Peyer's patch (tissue), 4 donors: Measurements from ENCODE around the gene TRIM9. TPM values are rescaled to one million over a fixed set of nuclear protein-coding genes. Genes with fewer than 3 reads are reported as not detected.
"Not testable (repeated sequence)": the region's sequence is repeated elsewhere in the genome, so short reads cannot be mapped to it uniquely, and the experiment has no call there.

Experiments used
- DNase-seq, 3 donors: peaks; one replicate each; pipeline ENCODE4 v3.0.0-alpha.2; 2017 to 2019
- H3K27ac ChIP-seq, 4 donors: fragments of 200-600 bp; sonication (generic); one replicate each; pipeline ENCODE4 v1.5.1; 2016 to 2019
- H3K27me3 ChIP-seq, 2 donors: fragments of 200-600 bp; sonication (generic); one replicate each; pipeline ENCODE4 v1.5.1; 2019
- H3K36me3 ChIP-seq, 3 donors: fragments of 200-600 bp; sonication (generic); one replicate each; pipeline ENCODE4 v1.5.1; 2016 to 2019
- H3K4me1 ChIP-seq, 4 donors: fragments of 200-600 bp; sonication (generic); one replicate each; pipeline ENCODE4 v1.5.1; 2016 to 2019
- H3K4me3 ChIP-seq, 4 donors: fragments of 200-600 bp; sonication (generic); 1 replicate in 3 of 4; 2 replicates in 1 of 4; pipeline ENCODE4 v1.5.1; 2016 to 2019; ENCODE audit warnings: mild to moderate bottlenecking in 1 of 4
- H3K9me3 ChIP-seq, 4 donors: fragments of 200-600 bp; sonication (generic); one replicate each; pipeline ENCODE4 v1.5.1; 2016 to 2019; ENCODE audit warnings: mild to moderate bottlenecking in 1 of 4
- POLR2A ChIP-seq, 2 donors: fragments of 450-650 bp; IDR thresholded peaks; one replicate each; pipeline ENCODE4 v1.5.1; 2017; ENCODE audit warnings: antibody characterized with exemption in 2 of 2, mild to moderate bottlenecking in 2 of 2, moderate library complexity in 2 of 2
- total RNA-seq, 4 donors: library from RNA; depleted of rRNA; stranded (reverse); fragments of >200 nt; gene quantifications; one replicate each; pipeline ENCODE4 v1.1.0, GENCODE V29; 2016
- TF ChIP-seq, protein P1 (sequence below), 6 experiments: fragments of 450-650 bp in 4 of 6; fragments of 200-600 bp in 2 of 6; sonication (generic) in 1 of 6; IDR thresholded peaks; one replicate each; pipeline ENCODE4 v1.5.1; 2017 to 2019; ENCODE audit warnings: antibody characterized with exemption in 6 of 6, mild to moderate bottlenecking in 3 of 6, moderate library complexity in 1 of 6

Gene TRIM9
- total RNA-seq, 4 donors from 2014 or later: 0.35 to 5.0 (median 2.2) TPM

DNA sequence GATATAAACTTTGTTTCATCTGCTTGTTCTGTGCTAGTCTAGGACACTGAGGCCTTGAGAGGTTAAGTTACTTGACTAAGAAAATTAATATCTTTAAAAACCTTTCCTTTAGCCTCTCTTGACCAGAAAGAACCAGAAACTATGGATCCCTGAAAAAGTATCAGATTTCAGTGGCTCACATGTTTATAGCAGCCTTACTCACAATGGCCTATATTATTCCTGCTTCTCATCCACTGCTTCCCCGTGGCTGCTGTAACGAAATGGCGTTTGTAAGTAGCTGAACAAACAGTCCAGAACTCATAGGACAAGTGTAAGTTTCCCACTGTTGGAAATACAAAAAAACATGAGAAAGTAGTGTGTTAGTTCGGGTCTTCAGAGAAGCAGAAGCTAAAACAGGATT, 147.5 kb downstream of the TRIM9 start:
- Histone ChIP-seq H3K4me3 (no peak overlapping the region), H3K9me3 (no peaks in the 10 kb centered on the region), H3K36me3 (no peaks in the 10 kb centered on the region), H3K27ac (no peak overlapping the region), H3K27me3 (no peaks in the 10 kb centered on the region), H3K4me1 (peaks cover 0 to 13% (median 4%) of the 10 kb centered on the region in 4 donors)
- DNase-seq: no peak
- TF ChIP-seq, protein P1, sequence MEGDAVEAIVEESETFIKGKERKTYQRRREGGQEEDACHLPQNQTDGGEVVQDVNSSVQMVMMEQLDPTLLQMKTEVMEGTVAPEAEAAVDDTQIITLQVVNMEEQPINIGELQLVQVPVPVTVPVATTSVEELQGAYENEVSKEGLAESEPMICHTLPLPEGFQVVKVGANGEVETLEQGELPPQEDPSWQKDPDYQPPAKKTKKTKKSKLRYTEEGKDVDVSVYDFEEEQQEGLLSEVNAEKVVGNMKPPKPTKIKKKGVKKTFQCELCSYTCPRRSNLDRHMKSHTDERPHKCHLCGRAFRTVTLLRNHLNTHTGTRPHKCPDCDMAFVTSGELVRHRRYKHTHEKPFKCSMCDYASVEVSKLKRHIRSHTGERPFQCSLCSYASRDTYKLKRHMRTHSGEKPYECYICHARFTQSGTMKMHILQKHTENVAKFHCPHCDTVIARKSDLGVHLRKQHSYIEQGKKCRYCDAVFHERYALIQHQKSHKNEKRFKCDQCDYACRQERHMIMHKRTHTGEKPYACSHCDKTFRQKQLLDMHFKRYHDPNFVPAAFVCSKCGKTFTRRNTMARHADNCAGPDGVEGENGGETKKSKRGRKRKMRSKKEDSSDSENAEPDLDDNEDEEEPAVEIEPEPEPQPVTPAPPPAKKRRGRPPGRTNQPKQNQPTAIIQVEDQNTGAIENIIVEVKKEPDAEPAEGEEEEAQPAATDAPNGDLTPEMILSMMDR (IDR thresholded peaks at IDR 0.05): no peak
- no peak for TF ChIP-seq POLR2A (IDR thresholded peaks at IDR 0.05)

DNA sequence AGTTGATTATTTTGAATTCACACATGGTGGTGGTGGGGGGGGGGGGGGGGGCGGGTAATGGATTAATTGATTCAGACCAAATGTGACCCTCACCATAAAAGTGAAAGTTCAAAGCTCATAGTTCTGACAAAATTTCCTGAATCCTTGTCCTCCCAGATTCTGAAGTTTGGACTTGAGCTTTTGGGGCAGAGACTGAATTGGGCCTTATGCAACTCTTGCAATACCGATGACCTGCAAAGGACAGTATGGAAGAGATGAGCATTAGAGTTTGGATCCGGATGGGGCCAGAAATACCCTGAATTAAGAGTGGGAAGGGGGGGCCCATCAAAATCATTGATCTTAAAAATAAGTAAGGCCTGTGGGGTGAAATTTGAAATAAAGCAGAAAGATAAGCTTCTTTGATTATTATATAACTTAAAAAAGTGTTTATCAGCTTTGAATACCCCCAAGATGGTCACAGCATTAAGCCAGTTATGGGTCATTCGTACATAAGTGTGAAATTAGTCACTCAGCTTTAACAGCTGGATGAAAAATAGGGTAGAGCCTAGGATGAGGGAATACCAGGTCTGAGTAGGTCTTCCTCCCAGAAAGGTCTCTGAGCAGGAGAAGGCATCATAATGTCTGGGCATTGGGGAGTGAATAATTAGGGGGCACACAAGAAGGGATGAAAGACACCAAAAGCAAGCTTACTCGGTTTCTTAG, 148.5 kb downstream of the TRIM9 start:
- peaks cover 0 to 13% (median 4%) of the 10 kb centered on the region in 4 donors for H3K4me1 ChIP-seq
- H3K9me3 ChIP-seq: no peaks in the 10 kb centered on the region
- no peak overlapping the region for H3K27ac ChIP-seq
- no peak overlapping the region for H3K4me3 ChIP-seq
- TF ChIP-seq, protein P1 (IDR thresholded peaks at IDR 0.05): no peak
- no peak for TF ChIP-seq POLR2A (IDR thresholded peaks at IDR 0.05)
- DNase-seq: no peak
- H3K27me3 ChIP-seq: no peaks in the 10 kb centered on the region
- H3K36me3 ChIP-seq: no peaks in the 10 kb centered on the region

DNA sequence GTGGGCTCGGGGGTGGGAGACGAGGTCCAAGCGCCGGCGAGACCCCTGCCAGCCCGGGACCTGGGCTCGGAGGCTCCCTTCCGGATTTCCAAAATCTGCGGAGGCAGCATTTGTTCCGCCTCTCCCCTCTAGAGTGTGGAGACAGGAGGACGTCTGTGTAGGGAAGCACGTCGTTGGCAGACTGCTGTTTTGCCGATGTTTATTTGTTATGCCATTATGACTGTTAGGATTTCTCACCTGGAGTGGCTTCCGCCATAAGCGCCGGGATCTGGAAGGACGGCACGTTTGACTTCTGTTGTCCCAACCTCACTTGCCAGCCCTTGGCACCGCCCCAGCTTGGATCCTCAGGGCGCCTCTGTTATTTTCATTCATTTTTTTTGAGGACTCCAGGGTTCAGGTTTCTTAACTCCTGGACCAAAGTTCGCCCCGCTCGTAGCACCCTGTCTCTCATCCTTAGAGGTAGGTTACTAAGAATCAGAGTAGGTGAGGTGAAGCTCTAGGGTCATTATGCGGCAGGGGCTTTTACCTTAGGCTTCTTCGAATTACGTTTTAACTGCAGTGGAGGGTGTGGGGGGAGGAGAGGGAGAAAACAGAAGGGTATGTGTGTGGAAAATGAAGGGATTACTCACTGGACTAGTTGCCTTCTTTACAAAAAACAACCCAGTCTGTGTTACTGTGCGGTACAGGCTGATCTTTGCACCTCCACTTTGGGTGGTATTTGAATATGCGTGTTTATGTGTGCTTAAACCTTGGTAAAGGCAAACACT, 150.1 kb downstream of the TRIM9 start:
- H3K27ac ChIP-seq: peak overlapping the region; percentile 47 to 73 (median 64)

DNA sequence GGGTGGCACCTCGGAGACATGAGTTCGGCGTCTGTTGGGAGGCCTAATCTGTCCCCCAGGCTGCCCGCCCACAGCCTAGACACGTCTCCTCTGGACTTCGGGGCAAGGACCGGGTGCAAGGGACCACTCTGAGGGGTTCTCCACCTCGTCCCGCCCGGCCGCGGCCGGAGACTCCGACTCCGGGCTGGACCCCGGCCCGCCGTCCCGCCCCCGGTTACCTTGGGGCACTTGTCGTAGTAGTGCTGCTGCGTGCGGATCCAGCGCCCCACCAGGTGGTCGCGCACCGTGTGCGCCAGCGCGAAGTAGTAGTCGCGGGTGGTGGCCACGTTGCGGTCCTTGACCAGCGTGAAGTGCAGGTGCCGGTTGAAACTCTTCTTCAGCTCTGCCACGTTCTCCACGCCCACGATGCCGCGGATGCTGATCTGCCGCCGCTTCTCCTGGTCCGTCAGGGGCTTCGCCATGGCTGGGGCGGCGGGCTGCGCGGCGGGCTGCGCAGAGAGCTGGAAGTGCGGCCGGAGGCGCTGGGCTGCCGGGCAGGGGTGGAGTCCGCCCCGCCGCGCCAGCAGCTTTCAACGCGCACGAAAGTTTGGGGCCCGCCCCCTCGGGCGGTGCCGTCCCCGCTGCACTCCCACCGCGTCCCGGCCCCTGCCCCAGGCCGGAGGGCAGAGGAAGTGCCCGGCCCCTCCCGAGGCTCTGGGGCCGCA, 150.8 kb downstream of the TRIM9 start, which contains the start of gene PYGL:
PYGL (minus strand) TSS at position 541 of the 704 bp plus-strand sequence; CDS start at position 461, 80 bp downstream.
- Histone ChIP-seq H3K27me3 (no peaks in the 10 kb centered on the region), H3K4me3 (peak within 1 kb of the TSS; percentile 54 to 67 (median 66)), H3K4me1 (peaks cover 0 to 13% (median 4%) of the 10 kb centered on the region in 4 donors), H3K36me3 (no peaks in the 10 kb centered on the region), H3K27ac (peak within 1 kb of the TSS; percentile 47 to 73 (median 64)), H3K9me3 (no peaks in the 10 kb centered on the region)
- TF ChIP-seq POLR2A (IDR thresholded peaks at IDR 0.05): no peak
- TF ChIP-seq, protein P1 (IDR thresholded peaks at IDR 0.05): no peak
- peak; percentile 20 to 71 (median 67) for DNase-seq

More for the DNA sequence above, 150.1 kb downstream of the TRIM9 start:
- H3K27me3 ChIP-seq: no peaks in the 10 kb centered on the region
- no peaks in the 10 kb centered on the region for H3K9me3 ChIP-seq
- TF ChIP-seq, protein P1 (IDR thresholded peaks at IDR 0.05): no peak
- no peak for TF ChIP-seq POLR2A (IDR thresholded peaks at IDR 0.05)
- DNase-seq: peak; percentile 18 to 56 (median 55)
- H3K4me1 ChIP-seq: peaks cover 0 to 13% (median 4%) of the 10 kb centered on the region in 4 donors
- no peaks in the 10 kb centered on the region for H3K36me3 ChIP-seq
- H3K4me3 ChIP-seq: peak overlapping the region; percentile 54 to 67 (median 66)

DNA sequence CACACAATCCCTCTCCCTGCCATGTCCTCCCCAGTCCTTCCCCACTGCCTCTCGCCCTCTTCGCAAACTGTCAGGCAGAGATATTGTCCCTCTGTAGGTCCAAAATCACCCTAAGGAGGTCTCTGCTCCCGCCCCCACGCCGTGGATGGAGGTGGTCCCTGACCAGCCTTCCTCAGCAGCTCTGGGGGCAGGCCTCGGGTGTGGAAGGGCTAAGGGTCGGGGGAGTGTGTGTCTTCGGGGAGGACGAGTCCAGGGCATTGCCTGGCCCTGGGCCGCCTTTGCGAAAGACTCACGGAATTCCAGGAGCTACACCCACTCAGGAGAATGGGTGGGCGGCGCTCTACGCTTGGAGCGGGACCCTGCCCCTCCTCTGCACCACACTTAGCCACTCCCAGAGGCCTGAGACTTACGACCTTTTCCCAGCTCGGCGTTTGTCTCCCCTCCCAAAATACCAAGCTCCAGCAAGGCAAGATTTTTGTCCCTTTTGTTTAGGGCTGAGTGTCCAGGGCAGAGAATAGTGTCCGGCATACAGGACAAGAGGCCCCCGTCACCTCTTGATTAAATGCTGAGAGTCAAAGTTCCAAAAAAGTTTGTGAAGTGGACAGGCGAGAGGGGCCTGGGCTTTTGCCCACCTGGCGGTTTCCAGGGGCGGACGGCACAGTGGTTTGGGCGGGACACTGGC, 151.5 kb downstream of the TRIM9 start:
- peak overlapping the region; percentile 47 to 73 (median 64) for H3K27ac ChIP-seq
- peak overlapping the region; percentile 54 to 67 (median 66) for H3K4me3 ChIP-seq
- peak; percentile 18 to 59 (median 53) for DNase-seq

DNA sequence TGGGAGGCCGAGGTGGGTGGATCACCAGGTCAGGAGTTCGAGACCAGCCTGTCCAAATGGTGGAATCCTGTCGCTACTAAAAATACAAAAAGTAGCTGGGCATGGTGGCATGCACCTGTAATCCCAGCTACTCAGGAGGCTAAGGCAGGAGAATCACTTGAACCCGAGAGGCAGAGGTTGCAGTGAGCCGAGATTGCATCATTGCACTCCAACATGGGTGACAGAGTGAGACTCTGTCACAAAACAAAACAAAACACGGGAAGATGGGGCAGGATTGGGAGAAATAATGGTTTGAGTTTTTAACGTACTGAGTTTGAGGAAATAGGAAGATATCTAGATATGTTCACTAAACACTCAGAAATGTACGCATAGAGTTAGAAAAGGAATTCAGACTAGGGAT, 153.3 kb downstream of the TRIM9 start:
- not testable (repeated sequence) for H3K27ac ChIP-seq, H3K36me3 ChIP-seq, H3K4me3 ChIP-seq, H3K9me3 ChIP-seq, H3K27me3 ChIP-seq, DNase-seq
- H3K4me1 ChIP-seq: peaks cover 0 to 13% (median 4%) of the 10 kb centered on the region in 4 donors

More for the DNA sequence above, 151.5 kb downstream of the TRIM9 start:
- H3K4me1 ChIP-seq: peaks cover 0 to 13% (median 4%) of the 10 kb centered on the region in 4 donors
- H3K9me3 ChIP-seq: no peaks in the 10 kb centered on the region
- H3K27me3 ChIP-seq: no peaks in the 10 kb centered on the region
- TF ChIP-seq, protein P1 (IDR thresholded peaks at IDR 0.05): no peak
- TF ChIP-seq POLR2A (IDR thresholded peaks at IDR 0.05): no peak
- no peaks in the 10 kb centered on the region for H3K36me3 ChIP-seq
